Ishikawa (cell line): Measurements from ENCODE around the gene WIPI1.
A peak's percentile ranks its signal among the peaks of the same experiment; 100 is the strongest.

ENCODE experiments used
- CEBPB ChIP-seq: IDR thresholded peaks from 2 replicates; pipeline ENCODE4 v1.6.1; 2012
- CREB1 ChIP-seq: IDR thresholded peaks from 2 replicates; pipeline ENCODE4 v1.6.1; 2012; ENCODE audit warnings: low read depth
- EGR1 ChIP-seq: IDR thresholded peaks from 2 replicates; pipeline ENCODE4 v1.6.1; 2012
- EP300 ChIP-seq: IDR thresholded peaks from 2 replicates; pipeline ENCODE4 v1.6.1; 2012; ENCODE audit warnings: borderline replicate concordance
- FOXM1 ChIP-seq: IDR thresholded peaks from 2 replicates; pipeline ENCODE4 v1.6.1; 2012; ENCODE audit warnings: low read depth, borderline replicate concordance
- MAX ChIP-seq: IDR thresholded peaks from 2 replicates; pipeline ENCODE4 v1.6.1; 2012
- NFIC ChIP-seq: IDR thresholded peaks from 2 replicates; pipeline ENCODE4 v1.6.1; 2012
- RAD21 ChIP-seq: IDR thresholded peaks from 2 replicates; pipeline ENCODE4 v1.6.1; 2012; ENCODE audit warnings: low read depth
- REST ChIP-seq: IDR thresholded peaks from 2 replicates; pipeline ENCODE4 v1.6.1; 2012; ENCODE audit warnings: low read depth, mild to moderate bottlenecking
- TAF1 ChIP-seq: IDR thresholded peaks from 2 replicates; pipeline ENCODE4 v1.6.1; 2012; ENCODE audit warnings: low read depth, mild to moderate bottlenecking
- TCF12 ChIP-seq: IDR thresholded peaks from 2 replicates; pipeline ENCODE4 v1.6.1; 2012; ENCODE audit warnings: low read depth
- TEAD4 ChIP-seq: IDR thresholded peaks from 2 replicates; pipeline ENCODE4 v1.6.1; 2012
- USF1 ChIP-seq: IDR thresholded peaks from 2 replicates; pipeline ENCODE4 v1.6.1; 2012
- YY1 ChIP-seq: IDR thresholded peaks from 2 replicates; pipeline ENCODE4 v1.6.1; 2012; ENCODE audit warnings: low read depth
- ZBTB7A ChIP-seq: IDR thresholded peaks from 2 replicates; pipeline ENCODE4 v1.6.1; 2012; ENCODE audit warnings: low read depth

Gene WIPI1

GRCh38 chr17:68460715-68461114 is 3.4 kb upstream of the WIPI1 start:
- TF ChIP-seq CREB1 (no peak), TAF1 (no peak), FOXM1 (no peak), EGR1 (no peak), EP300 (no peak), YY1 (no peak), CEBPB (no peak), REST (no peak), RAD21 (no peak), TEAD4 (no peak), MAX (no peak), USF1 (no peak), NFIC (no peak), ZBTB7A (no peak), TCF12 (no peak)

- TF ChIP-seq CEBPB (no peak), CREB1 (no peak), RAD21 (no peak), ZBTB7A (no peak), TAF1 (no peak), TCF12 (no peak), USF1 (no peak), YY1 (no peak), EGR1 (no peak), FOXM1 (no peak), TEAD4 (no peak), REST (no peak), NFIC (no peak), EP300 (no peak), MAX (no peak)
Observed at GRCh38 chr17:68460146-68460545, 2.9 kb upstream of the WIPI1 start.

- TF ChIP-seq USF1 (no peak), TEAD4 (no peak), TCF12 (no peak), CREB1 (no peak), CEBPB (no peak), YY1 (no peak), EGR1 (no peak), FOXM1 (no peak), REST (no peak), NFIC (no peak), TAF1 (no peak)
Observed at GRCh38 chr17:68459037-68459639, 1.8 kb upstream of the WIPI1 start.

- no peak for TF ChIP-seq TEAD4
- TF ChIP-seq EP300: 0 out of 2 replicates have a peak, but pooled peaks have one; percentile 3
Observed at GRCh38 chr17:68458260-68459036, 1.2 kb upstream of the WIPI1 start.
